Endometrium (tissue), 2 donors: ENCODE measurements around the gene ZNF786.
"Not testable (repeated sequence)": the region's sequence is repeated elsewhere in the genome, so short reads cannot be mapped to it uniquely, and the experiment has no call there.

Experiments
- FAIRE-seq: peaks from 2 replicates; lab custom pipeline; 2012; peaks lifted over from hg19 to GRCh38; lab: Jason Lieb, UNC
- donor health status: control.
- donor health status: control.

The ZNF786 gene

GRCh38 chr7:149081914-149082313 is 8.6 kb downstream of the ZNF786 start:
- FAIRE-seq = no peak

- no peak for FAIRE-seq
These were observed 12.9 kb downstream of the ZNF786 start for GRCh38 chr7:149077594-149077993.

- no peak for FAIRE-seq
These were observed 15.2 kb downstream of the ZNF786 start for GRCh38 chr7:149075286-149075685.

- no peak for FAIRE-seq
These were observed 16.2 kb downstream of the ZNF786 start for GRCh38 chr7:149074116-149074885.

- no peak for FAIRE-seq
These were observed 18.1 kb downstream of the ZNF786 start for GRCh38 chr7:149072438-149072775.

- no peak for FAIRE-seq
These were observed 18.7 kb downstream of the ZNF786 start for GRCh38 chr7:149071641-149072437.

GRCh38 chr7:149071182-149071635 is 19.3 kb downstream of the ZNF786 start:
- no peak for FAIRE-seq

- no peak for FAIRE-seq
These were observed 20.0 kb downstream of the ZNF786 start for GRCh38 chr7:149070372-149071125.

GRCh38 chr7:149067869-149068268 is 22.6 kb downstream of the ZNF786 start:
- FAIRE-seq = no peak

- FAIRE-seq = no peak
These were observed 27.0 kb downstream of the ZNF786 start for GRCh38 chr7:149063476-149063875.

GRCh38 chr7:149062217-149062899 is 28.2 kb downstream of the ZNF786 start:
- FAIRE-seq = not testable (repeated sequence)

- no peak for FAIRE-seq
These were observed 30.4 kb downstream of the ZNF786 start for GRCh38 chr7:149060156-149060555.

GRCh38 chr7:149053885-149054284 is 36.6 kb downstream of the ZNF786 start:
- FAIRE-seq = no peak

- FAIRE-seq = no peak
These were observed 37.1 kb downstream of the ZNF786 start for GRCh38 chr7:149053384-149053783.

GRCh38 chr7:149050941-149051340 is 39.6 kb downstream of the ZNF786 start:
- FAIRE-seq = no peak

GRCh38 chr7:149048805-149049204 is 41.7 kb downstream of the ZNF786 start:
- no peak for FAIRE-seq

GRCh38 chr7:149046416-149046815 is 44.1 kb downstream of the ZNF786 start:
- no peak for FAIRE-seq

GRCh38 chr7:149043936-149044335 is 46.6 kb downstream of the ZNF786 start:
- FAIRE-seq = no peak

- FAIRE-seq = no peak
These were observed 49.2 kb downstream of the ZNF786 start for GRCh38 chr7:149041350-149041749.

GRCh38 chr7:149038641-149039040 is 51.9 kb downstream of the ZNF786 start:
- FAIRE-seq = not testable (repeated sequence)

- no peak for FAIRE-seq
These were observed 53.8 kb downstream of the ZNF786 start for GRCh38 chr7:149036676-149037075.

- no peak for FAIRE-seq
These were observed 59.1 kb downstream of the ZNF786 start for GRCh38 chr7:149031353-149031910.
